Small intestine (tissue), 7 donors: ENCODE measurements around the gene HRCT1. TPM values are rescaled to one million over a fixed set of nuclear protein-coding genes. Genes with fewer than 3 reads are reported as not detected.

Experiments used
- DNase-seq, 2 donors: peaks; one replicate each; pipeline versions ENCODE4 v3.0.0 to v3.0.0-alpha.2; 2013
- FAIRE-seq: peaks from 2 replicates; lab custom pipeline; 2012; peaks lifted over from hg19 to GRCh38; lab: Jason Lieb, UNC
- H3K27ac ChIP-seq, 3 donors: one replicate each; pipeline ENCODE4 v1.5.1; 2013; ENCODE audit warnings: low read length in 2 of 3, mild to moderate bottlenecking in 2 of 3, control low read depth in 1 of 3, inconsistent platforms in 1 of 3, low read depth in 1 of 3, moderate library complexity in 1 of 3
- H3K27me3 ChIP-seq, 3 donors: one replicate each; pipeline ENCODE4 v1.6.1; 2013; ENCODE audit warnings: low read length in 3 of 3, inconsistent platforms in 1 of 3; ENCODE audit not compliant: control insufficient read depth in 3 of 3, insufficient read depth in 3 of 3
- H3K36me3 ChIP-seq, 3 donors: one replicate each; pipeline ENCODE4 v1.6.1; 2013; ENCODE audit warnings: low read length in 3 of 3, inconsistent platforms in 1 of 3, low read depth in 1 of 3, mild to moderate bottlenecking in 1 of 3, moderate library complexity in 1 of 3; ENCODE audit not compliant: control insufficient read depth in 3 of 3, insufficient read depth in 2 of 3
- H3K4me1 ChIP-seq, 3 donors: one replicate each; pipeline ENCODE4 v1.6.1; 2013; ENCODE audit warnings: low read length in 2 of 3, inconsistent platforms in 1 of 3, low read depth in 1 of 3, mild to moderate bottlenecking in 1 of 3, moderate library complexity in 1 of 3; ENCODE audit not compliant: control insufficient read depth in 3 of 3, insufficient read depth in 2 of 3
- H3K4me3 ChIP-seq, 3 donors: one replicate each; pipeline ENCODE4 v1.5.1; 2013; ENCODE audit warnings: low read length in 3 of 3, control low read depth in 1 of 3, inconsistent platforms in 1 of 3, low read depth in 1 of 3, mild to moderate bottlenecking in 1 of 3, moderate library complexity in 1 of 3
- H3K9me3 ChIP-seq, 2 donors: one replicate each; pipeline ENCODE4 v1.6.1; 2013; ENCODE audit warnings: low read depth in 1 of 2, low read length in 1 of 2; ENCODE audit not compliant: control insufficient read depth in 2 of 2, insufficient read depth in 1 of 2
- WGBS, 3 donors: extraction: QIAGEN DNeasy Blood & Tissue Kit; methylation state at CpG; one replicate each; pipeline ENCODE4 v1.1.7; 2013; 5-methylcytosine and 5-hydroxymethylcytosine counted together
- polyA plus RNA-seq, 4 donors: library from polyadenylated mRNA; stranded (reverse) in 3 of 4; unstranded in 1 of 4; fragments of 200-250 nt in 3 of 4; fragments of 120-200 nt in 1 of 4; gene quantifications; one replicate each; pipeline versions ENCODE4 v1.2.1 to v1.2.3, GENCODE V29; 2013
- donor health status: healthy with polysubstance abuse.
- donor health status: control.
- donor health status: control.
- donor health status: Bipolar disorder and iron deficiency.
- donor health status: healthy.

Gene HRCT1
- polyA plus RNA-seq, 4 donors = 1.8 to 17.8 (median 7.5) TPM

- FAIRE-seq = peak; percentile 98
- Histone ChIP-seq H3K27me3 (no peaks in the 10 kb centered on the region), H3K4me1 (peaks cover 12 to 62% (median 13%) of the 10 kb centered on the region in 3 donors), H3K36me3 (no peaks in the 10 kb centered on the region), H3K27ac (peak overlapping the region; percentile 42 to 81 (median 66)), H3K9me3 (no peaks in the 10 kb centered on the region), H3K4me3 (no peak overlapping the region)
- 10 to 37% (median 22%) methylated on average over 9 of the region's 9 CpGs for WGBS, 3 donors
- peak; percentile 91 for DNase-seq
Observed at GRCh38 chr9:35914301-35914807, 8.4 kb downstream of the HRCT1 start.

- Histone ChIP-seq H3K36me3 (no peaks in the 10 kb centered on the region), H3K4me3 (no peak overlapping the region), H3K27me3 (no peaks in the 10 kb centered on the region), H3K27ac (peak overlapping the region; percentile 58 to 66 (median 61)), H3K4me1 (peaks cover 9 to 72% (median 9%) of the 10 kb centered on the region in 3 donors), H3K9me3 (no peaks in the 10 kb centered on the region)
- DNase-seq (peak in 1 of 2 donors; percentile 62), FAIRE-seq (no peak)
- 30 to 70% (median 43%) methylated on average over 16 of the region's 16 CpGs for WGBS, 3 donors
Observed at GRCh38 chr9:35915681-35916294, 9.8 kb downstream of the HRCT1 start.

- peak overlapping the region in 1 of 3 donors; percentile 89 for H3K27ac ChIP-seq
- 79 to 89% (median 85%) methylated on average over 4 of the region's 4 CpGs for WGBS, 3 donors
- DNase-seq (no peak), FAIRE-seq (no peak)
- peaks cover 10 to 70% (median 12%) of the 10 kb centered on the region in 3 donors for H3K4me1 ChIP-seq
- H3K27me3 ChIP-seq = no peaks in the 10 kb centered on the region
- no peak overlapping the region for H3K4me3 ChIP-seq
- H3K36me3 ChIP-seq = no peaks in the 10 kb centered on the region
- H3K9me3 ChIP-seq = no peaks in the 10 kb centered on the region
Observed at GRCh38 chr9:35917261-35917660, 11.3 kb downstream of the HRCT1 start.

GRCh38 chr9:35918780-35919179, 12.8 kb downstream of the HRCT1 start:
- FAIRE-seq (no peak), DNase-seq (no peak)
- Histone ChIP-seq H3K36me3 (no peaks in the 10 kb centered on the region), H3K27me3 (no peaks in the 10 kb centered on the region), H3K9me3 (no peaks in the 10 kb centered on the region), H3K4me3 (no peak overlapping the region), H3K4me1 (peaks cover 13 to 81% (median 15%) of the 10 kb centered on the region in 3 donors), H3K27ac (peak overlapping the region in 2 of 3 donors; percentile 6 to 89)
- 75 to 83% (median 82%) methylated on average over 3 of the region's 3 CpGs for WGBS, 3 donors

GRCh38 chr9:35919212-35920008, 13.4 kb downstream of the HRCT1 start:
- Histone ChIP-seq H3K27ac (peak overlapping the region; percentile 64 to 89 (median 74)), H3K27me3 (no peaks in the 10 kb centered on the region), H3K4me3 (no peak overlapping the region), H3K36me3 (no peaks in the 10 kb centered on the region), H3K4me1 (peaks cover 13 to 80% (median 15%) of the 10 kb centered on the region in 3 donors), H3K9me3 (no peaks in the 10 kb centered on the region)
- peak in 1 of 2 donors; percentile 86 for DNase-seq
- 39 to 64% (median 55%) methylated on average over 3 of the region's 3 CpGs for WGBS, 3 donors
- no peak for FAIRE-seq

- no peaks in the 10 kb centered on the region for H3K9me3 ChIP-seq
- H3K4me3 ChIP-seq = no peak overlapping the region
- 18 to 58% (median 26%) methylated on average over 4 of the region's 4 CpGs for WGBS, 3 donors
- H3K27ac ChIP-seq = peak overlapping the region; percentile 74 to 89 (median 81)
- H3K4me1 ChIP-seq = peaks cover 13 to 73% (median 15%) of the 10 kb centered on the region in 3 donors
- no peak for FAIRE-seq
- no peaks in the 10 kb centered on the region for H3K27me3 ChIP-seq
- peak; percentile 87 to 90 for DNase-seq
- H3K36me3 ChIP-seq = no peaks in the 10 kb centered on the region
Observed at GRCh38 chr9:35920051-35920620, 14.1 kb downstream of the HRCT1 start.

DNA sequence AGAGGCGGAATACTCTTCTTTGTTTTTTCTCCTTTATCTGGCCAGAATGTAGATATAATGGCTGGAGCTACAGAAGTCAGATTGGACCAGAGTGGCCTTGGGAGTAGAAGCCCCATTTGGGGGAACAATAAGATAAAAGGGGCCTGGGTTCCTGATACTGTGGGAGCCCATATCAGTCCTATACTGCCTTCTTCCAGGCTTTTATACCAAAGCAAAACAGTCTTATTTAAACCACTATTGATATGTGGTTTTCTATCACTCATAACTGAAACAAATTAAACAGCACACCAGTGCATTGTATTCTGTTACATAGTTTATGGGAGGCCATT, 17.6 kb downstream of the HRCT1 start:
- peak overlapping the region; percentile 56 to 64 (median 60) for H3K27ac ChIP-seq
- no peak overlapping the region for H3K4me3 ChIP-seq
- no peaks in the 10 kb centered on the region for H3K27me3 ChIP-seq
- no peaks in the 10 kb centered on the region for H3K36me3 ChIP-seq
- no peaks in the 10 kb centered on the region for H3K9me3 ChIP-seq
- 95 to 100% (median 100%) methylated on average over 1 of the region's 1 CpG for WGBS, 3 donors
- DNase-seq = no peak
- H3K4me1 ChIP-seq = peaks cover 8 to 40% (median 15%) of the 10 kb centered on the region in 3 donors
- FAIRE-seq = no peak
